SU-DHL-6 (cell line): ENCODE data around the gene CHURC1.

Experiments
- H2AFZ ChIP-seq: fragments of 200-600 bp; sonication (generic); 2 replicates; pipeline ENCODE4 v1.6.1; 2014; ENCODE audit warnings: low read depth, mild to moderate bottlenecking, moderate library complexity, mixed read lengths, antibody characterized with exemption, low read length; ENCODE audit not compliant: severe bottlenecking
- H3F3A ChIP-seq: fragments of 200-600 bp; shearing (Covaris generic); 2 replicates; pipeline ENCODE4 v1.6.0; 2016; ENCODE audit warnings: antibody characterized with exemption, mild to moderate bottlenecking; ENCODE audit not compliant: insufficient read depth
- H3K27ac ChIP-seq: fragments of 200-600 bp; sonication (generic); 2 replicates; pipeline ENCODE4 v1.5.1; 2016; ENCODE audit warnings: low read depth, mild to moderate bottlenecking, low read length, moderate library complexity, mixed read lengths
- H3K27me3 ChIP-seq: fragments of 200-600 bp; sonication (generic), shearing (Covaris generic); 2 replicates; pipeline ENCODE4 v1.6.0; 2014; ENCODE audit warnings: mild to moderate bottlenecking, low read length
- H3K36me3 ChIP-seq: fragments of 200-600 bp; sonication (generic); 2 replicates; pipeline ENCODE4 v1.6.1; 2014; ENCODE audit warnings: mild to moderate bottlenecking, low read length, mixed read lengths
- H3K4me2 ChIP-seq: fragments of 300-600, 200-600 bp; shearing (Covaris generic), sonication (generic); 2 replicates; pipeline ENCODE4 v1.6.0; 2014; ENCODE audit warnings: low read length, low read depth, mild to moderate bottlenecking; ENCODE audit not compliant: poor library complexity, severe bottlenecking
- H3K4me3 ChIP-seq: fragments of 200-600 bp; sonication (generic); 2 replicates; pipeline ENCODE4 v1.5.1; 2014; ENCODE audit warnings: antibody characterized with exemption, low read length, mild to moderate bottlenecking, mixed read lengths; ENCODE audit not compliant: insufficient read depth, poor library complexity, severe bottlenecking
- H3K79me2 ChIP-seq: fragments of 200-600 bp; sonication (generic); 2 replicates; pipeline ENCODE4 v1.6.1; 2014; ENCODE audit warnings: mild to moderate bottlenecking, low read length, moderate library complexity; ENCODE audit not compliant: insufficient read depth
- H3K9ac ChIP-seq: fragments of 200-600 bp; sonication (generic); 2 replicates; pipeline ENCODE4 v1.7.0; 2014; ENCODE audit warnings: mild to moderate bottlenecking, low read length
- H3K9me2 ChIP-seq: fragments of 200-600 bp; sonication (generic); replicated peaks from 2 replicates; pipeline ENCODE4 v1.6.1; 2014; ENCODE audit warnings: low read length; ENCODE audit not compliant: insufficient read depth
- H3K9me3 ChIP-seq: fragments of 200-600 bp; sonication (generic); 2 replicates; pipeline ENCODE4 v1.6.1; 2014; ENCODE audit warnings: low read length, mixed read lengths; ENCODE audit not compliant: insufficient read depth
- H4K20me1 ChIP-seq: fragments of 200-600 bp; sonication (generic); 2 replicates; pipeline ENCODE4 v1.6.1; 2014; ENCODE audit warnings: low read depth, mild to moderate bottlenecking, antibody characterized with exemption, low read length, moderate library complexity, mixed read lengths
- CTCF ChIP-seq: fragments of 200-600 bp; sonication (generic); IDR thresholded peaks from one replicate; pipeline ENCODE4 v1.5.1; 2017; ENCODE audit warnings: antibody characterized with exemption, mild to moderate bottlenecking, low read length, moderate library complexity; ENCODE audit not compliant: insufficient read depth, poor library complexity, severe bottlenecking
- EZH2phosphoT487 ChIP-seq: fragments of 200-600 bp; sonication (generic), shearing (Covaris generic); conservative IDR thresholded peaks from 2 replicates; pipeline ENCODE4 v1.6.1; 2018; ENCODE audit warnings: mild to moderate bottlenecking, antibody characterized with exemption, low read length, moderate library complexity, mixed read lengths

CHURC1 gene

GRCh38 chr14:64944861-64945260, 30.6 kb downstream of the CHURC1 start:
- H3K9me3 ChIP-seq = no peaks in the 10 kb centered on the region
- no peaks in the 10 kb centered on the region for H3K9me2 ChIP-seq
- H3K4me2 ChIP-seq = no peak overlapping the region
- no peak overlapping the region for H3K27ac ChIP-seq
- no peak overlapping the region for H3K4me3 ChIP-seq
- H3K79me2 ChIP-seq = no peaks in the 10 kb centered on the region
- H2AFZ ChIP-seq = no peak overlapping the region
- no peaks in the 10 kb centered on the region for H3K27me3 ChIP-seq
- no peaks in the 10 kb centered on the region for H4K20me1 ChIP-seq
- H3K9ac ChIP-seq = no peak overlapping the region
- no peaks in the 10 kb centered on the region for H3F3A ChIP-seq
- no peak for TF ChIP-seq CTCF
- no peak for TF ChIP-seq EZH2phosphoT487
- H3K36me3 ChIP-seq = no peaks in the 10 kb centered on the region

GRCh38 chr14:64945431-64946178, 31.4 kb downstream of the CHURC1 start:
- no peak overlapping the region for H3K4me2 ChIP-seq
- no peaks in the 10 kb centered on the region for H3K9me2 ChIP-seq
- H3K27ac ChIP-seq = no peak overlapping the region
- no peaks in the 10 kb centered on the region for H3F3A ChIP-seq
- no peaks in the 10 kb centered on the region for H3K79me2 ChIP-seq
- no peaks in the 10 kb centered on the region for H3K9me3 ChIP-seq
- TF ChIP-seq CTCF (no peak), EZH2phosphoT487 (no peak)
- H3K9ac ChIP-seq = no peak overlapping the region
- no peaks in the 10 kb centered on the region for H3K36me3 ChIP-seq
- H3K27me3 ChIP-seq = no peaks in the 10 kb centered on the region
- H4K20me1 ChIP-seq = no peaks in the 10 kb centered on the region
- H3K4me3 ChIP-seq = no peak overlapping the region
- no peak overlapping the region for H2AFZ ChIP-seq

- Histone ChIP-seq H4K20me1 (no peaks in the 10 kb centered on the region), H3K4me3 (no peak overlapping the region), H3F3A (no peaks in the 10 kb centered on the region), H3K4me2 (no peak overlapping the region), H3K9me3 (no peaks in the 10 kb centered on the region), H3K27me3 (no peaks in the 10 kb centered on the region), H3K79me2 (no peaks in the 10 kb centered on the region), H3K9me2 (no peaks in the 10 kb centered on the region), H3K36me3 (no peaks in the 10 kb centered on the region), H3K27ac (no peak overlapping the region), H2AFZ (no peak overlapping the region), H3K9ac (no peak overlapping the region)
- TF ChIP-seq EZH2phosphoT487 (no peak), CTCF (no peak)
Measured at GRCh38 chr14:64946310-64947045, 32.2 kb downstream of the CHURC1 start.
